Heart left ventricle (tissue), 16 donors: ENCODE measurements around the gene UBAP2. TPM values are rescaled to one million over a fixed set of nuclear protein-coding genes. Genes with fewer than 3 reads are reported as not detected.

ENCODE experiments used
- ATAC-seq, 4 donors: fragments of 200-7000 bp; cut with Tn5 transposase; one replicate each; pipeline ENCODE4 v1.9.1; 2020 to 2022; ENCODE audit warnings: moderate library complexity in 4 of 4, mild to moderate bottlenecking in 3 of 4, moderate number of reproducible peaks in 1 of 4
- DNase-seq, 5 donors: peaks; one replicate each; pipeline ENCODE4 v3.0.0-alpha.2; 2020
- H3K27ac ChIP-seq, 12 donors: fragments of 200-600 bp; sonication (generic) in 4 of 12; one replicate each; pipeline versions ENCODE4 v1.5.0 to v1.8.0; 2016 to 2022; ENCODE audit warnings: mild to moderate bottlenecking in 2 of 12
- H3K27me3 ChIP-seq, 9 donors: fragments of 200-600 bp; sonication (generic) in 2 of 9; one replicate each; pipeline versions ENCODE4 v1.5.1 to v1.8.0; 2016 to 2022; ENCODE audit warnings: mild to moderate bottlenecking in 3 of 9
- H3K36me3 ChIP-seq, 9 donors: fragments of 200-600 bp; sonication (generic) in 2 of 9; one replicate each; pipeline versions ENCODE4 v1.5.0 to v1.8.0; 2018 to 2022; ENCODE audit warnings: mild to moderate bottlenecking in 2 of 9
- H3K4me1 ChIP-seq, 12 donors: fragments of 200-600 bp; sonication (generic) in 4 of 12; one replicate each; pipeline versions ENCODE4 v1.5.0 to v1.8.0; 2016 to 2022; ENCODE audit warnings: mild to moderate bottlenecking in 3 of 12
- H3K4me3 ChIP-seq, 12 donors: fragments of 200-600 bp; sonication (generic) in 4 of 12; one replicate each; pipeline versions ENCODE4 v1.5.0 to v1.8.0; 2017 to 2022; ENCODE audit warnings: mild to moderate bottlenecking in 9 of 12, moderate library complexity in 4 of 12
- H3K9me3 ChIP-seq, 12 donors: fragments of 200-600 bp; sonication (generic) in 4 of 12; one replicate each; pipeline versions ENCODE4 v1.5.0 to v1.8.0; 2016 to 2022; ENCODE audit warnings: mild to moderate bottlenecking in 1 of 12
- POLR2A ChIP-seq, 2 donors: fragments of 450-650 bp; IDR thresholded peaks; one replicate each; pipeline ENCODE4 v1.6.1; 2017; ENCODE audit warnings: antibody characterized with exemption in 2 of 2, mild to moderate bottlenecking in 2 of 2, moderate library complexity in 2 of 2
- WGBS, 4 donors: extraction: QIAGEN DNeasy Blood & Tissue Kit in 2 of 4; methylation state at CpG; one replicate each; pipeline versions ENCODE4 v1.1.5 to v1.1.7; 2013 to 2018; 5-methylcytosine and 5-hydroxymethylcytosine counted together
- intact Hi-C, 10 donors: fragments of 100-400 bp; cut with DNase I; formaldehyde crosslinking; loops; one replicate each; pipeline versions ENCODE4 v1.11.1 to v1.14.2; 2022
- polyA plus RNA-seq, 2 donors: library from polyadenylated mRNA; stranded (reverse); fragments of 200-250 nt; gene quantifications; one replicate each; pipeline ENCODE4 v1.2.3, GENCODE V29; 2013
- total RNA-seq, 9 donors: library from RNA; depleted of rRNA in 2 of 9; stranded (reverse); fragments of >200 nt in 2 of 9; fragmentation: NEBNext Ultra II Directional in 3 of 9; extraction: Animal tissue kit (Norgen Biotek cat#: 25700) in 3 of 9; gene quantifications; one replicate each; pipeline versions ENCODE4 v1.1.0 to v1.2.4, GENCODE V29; 2016 to 2023
- TF ChIP-seq, protein P1 (sequence below), 12 donors: fragments of 200-600 bp; sonication (generic) in 4 of 12; IDR thresholded peaks; one replicate each; pipeline versions ENCODE4 v1.5.0 to v1.8.0; 2018 to 2022; ENCODE audit warnings: antibody characterized with exemption in 12 of 12, mild to moderate bottlenecking in 5 of 12
- donor health status: ischemic (EF 13 %, LVEDD 7.1; RV severe dilation, severe dysfunction).
- donor health status: healthy with polysubstance abuse.
- donor health status: DM: no; HTN: yes; CAD: no.
- donor health status: DM: no; HTN: no; CAD: no.
- donor health status: ischemic (EF 25% LVEDD 6.9; RV normal size, moderate dysfunction).
- donor health status: ischemic (EF 25% LVEDD 5.7; RV mildly dilated, moderate dysfunction).
- donor health status: healthy.
- donor health status: DM: yes; HTN: yes; CAD: no.
- donor health status: ischemic (EF 35%, LVEDD 5.7; RV mildly dilated, moderate dysfunction).
- donor health status: nonischemic (EF 11% LVEDD 7.7; RV severe dilation, severe dysfunction).
- donor health status: DM: yes; HTN: yes; CAD: no.
- donor health status: PGD.
- donor health status: ischemic (EF 29% LVEDD 5.4; RV normal size, mild dysfunction).
- donor health status: nonischemic (EF 23%, LVEDD 6.1; RV moderate dilation, normal function).

The UBAP2 gene
- total and polyA plus RNA-seq, 11 donors, result 12.9 to 36.2 (median 25.8) TPM

DNA sequence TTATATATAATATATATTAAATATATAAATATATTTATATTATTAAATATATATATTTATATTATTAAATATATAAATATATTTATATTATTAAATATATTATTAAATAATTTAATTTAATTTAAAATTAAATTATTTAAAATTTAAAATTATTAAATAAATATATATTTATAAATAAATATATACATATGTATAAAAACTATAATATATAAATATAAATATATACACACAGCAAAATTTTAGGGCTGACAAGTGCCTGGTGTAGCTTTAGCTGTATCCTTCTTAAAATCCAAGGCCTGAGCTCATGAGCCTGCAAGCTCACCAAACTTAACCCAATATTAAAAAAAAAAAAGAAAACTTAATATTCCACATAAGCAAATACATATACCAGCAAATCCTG lies 53.2 kb downstream of the UBAP2 start:
- intact Hi-C loops, result no loop called here
- Histone ChIP-seq H3K4me3 (no peak overlapping the region), H3K9me3 (no peaks in the 10 kb centered on the region), H3K27me3 (no peaks in the 10 kb centered on the region), H3K4me1 (peaks cover 0 to 5% (median 0%) of the 10 kb centered on the region in 12 donors), H3K36me3 (peaks cover 0 to 62% (median 39%) of the 10 kb centered on the region in 9 donors), H3K27ac (no peak overlapping the region)
- no peak for DNase-seq
- TF ChIP-seq, protein P1, sequence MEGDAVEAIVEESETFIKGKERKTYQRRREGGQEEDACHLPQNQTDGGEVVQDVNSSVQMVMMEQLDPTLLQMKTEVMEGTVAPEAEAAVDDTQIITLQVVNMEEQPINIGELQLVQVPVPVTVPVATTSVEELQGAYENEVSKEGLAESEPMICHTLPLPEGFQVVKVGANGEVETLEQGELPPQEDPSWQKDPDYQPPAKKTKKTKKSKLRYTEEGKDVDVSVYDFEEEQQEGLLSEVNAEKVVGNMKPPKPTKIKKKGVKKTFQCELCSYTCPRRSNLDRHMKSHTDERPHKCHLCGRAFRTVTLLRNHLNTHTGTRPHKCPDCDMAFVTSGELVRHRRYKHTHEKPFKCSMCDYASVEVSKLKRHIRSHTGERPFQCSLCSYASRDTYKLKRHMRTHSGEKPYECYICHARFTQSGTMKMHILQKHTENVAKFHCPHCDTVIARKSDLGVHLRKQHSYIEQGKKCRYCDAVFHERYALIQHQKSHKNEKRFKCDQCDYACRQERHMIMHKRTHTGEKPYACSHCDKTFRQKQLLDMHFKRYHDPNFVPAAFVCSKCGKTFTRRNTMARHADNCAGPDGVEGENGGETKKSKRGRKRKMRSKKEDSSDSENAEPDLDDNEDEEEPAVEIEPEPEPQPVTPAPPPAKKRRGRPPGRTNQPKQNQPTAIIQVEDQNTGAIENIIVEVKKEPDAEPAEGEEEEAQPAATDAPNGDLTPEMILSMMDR (IDR thresholded peaks at IDR 0.05), result no peak
- TF ChIP-seq POLR2A (IDR thresholded peaks at IDR 0.05), result no peak
- ATAC-seq, result no peak

DNA sequence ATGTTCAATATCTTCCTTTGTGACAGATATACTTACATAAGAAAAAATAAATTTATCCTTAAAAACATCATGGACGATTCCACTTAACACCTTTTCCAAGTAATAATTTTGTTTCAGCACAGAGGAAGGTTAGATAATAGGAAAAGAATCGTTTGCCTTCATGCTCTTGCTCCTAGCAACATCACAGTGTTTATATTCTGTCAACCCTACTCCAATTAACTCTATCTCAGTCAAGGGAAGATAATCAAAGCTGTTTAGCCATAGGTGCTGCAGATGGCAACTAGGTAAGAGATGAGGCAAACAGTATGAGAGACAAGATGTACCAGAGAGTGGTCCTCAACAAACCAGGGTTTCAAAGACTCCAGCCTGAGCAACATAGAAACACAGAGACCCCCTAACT lies 55.6 kb downstream of the UBAP2 start:
- Histone ChIP-seq H3K36me3 (peaks cover 0 to 73% (median 46%) of the 10 kb centered on the region in 9 donors), H3K27me3 (no peaks in the 10 kb centered on the region), H3K27ac (no peak overlapping the region), H3K4me3 (no peak overlapping the region), H3K4me1 (peaks cover 0 to 5% (median 0%) of the 10 kb centered on the region in 12 donors), H3K9me3 (no peaks in the 10 kb centered on the region)
- WGBS, 4 donors, result 40 to 41% (median 40%) methylated on average over 2 of the region's 2 CpGs
- DNase-seq (no peak), ATAC-seq (no peak)
- no peak for TF ChIP-seq POLR2A (IDR thresholded peaks at IDR 0.05)
- TF ChIP-seq, protein P1 (IDR thresholded peaks at IDR 0.05), result no peak
- intact Hi-C loops, result no loop called here

DNA sequence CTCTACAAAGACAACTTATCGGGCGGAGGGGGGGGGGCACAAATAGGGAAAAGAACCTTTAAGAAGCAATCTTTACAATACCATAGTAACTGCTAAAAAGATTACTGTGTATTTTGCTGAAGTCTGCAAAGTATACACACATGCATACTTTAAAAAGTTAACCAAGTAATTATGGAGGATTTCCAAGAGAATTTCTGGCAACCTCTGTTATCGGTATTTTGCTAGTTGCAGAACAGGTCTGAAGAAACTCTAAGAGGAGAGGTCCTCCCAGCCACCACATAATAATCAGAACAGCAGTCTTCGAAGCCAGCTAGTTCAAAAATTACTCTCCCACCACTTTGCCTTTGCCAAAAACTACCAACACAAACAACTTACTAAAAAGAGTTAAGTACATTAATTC lies 56.1 kb downstream of the UBAP2 start:
- intact Hi-C loops, result no loop called here
- DNase-seq, result no peak

DNA sequence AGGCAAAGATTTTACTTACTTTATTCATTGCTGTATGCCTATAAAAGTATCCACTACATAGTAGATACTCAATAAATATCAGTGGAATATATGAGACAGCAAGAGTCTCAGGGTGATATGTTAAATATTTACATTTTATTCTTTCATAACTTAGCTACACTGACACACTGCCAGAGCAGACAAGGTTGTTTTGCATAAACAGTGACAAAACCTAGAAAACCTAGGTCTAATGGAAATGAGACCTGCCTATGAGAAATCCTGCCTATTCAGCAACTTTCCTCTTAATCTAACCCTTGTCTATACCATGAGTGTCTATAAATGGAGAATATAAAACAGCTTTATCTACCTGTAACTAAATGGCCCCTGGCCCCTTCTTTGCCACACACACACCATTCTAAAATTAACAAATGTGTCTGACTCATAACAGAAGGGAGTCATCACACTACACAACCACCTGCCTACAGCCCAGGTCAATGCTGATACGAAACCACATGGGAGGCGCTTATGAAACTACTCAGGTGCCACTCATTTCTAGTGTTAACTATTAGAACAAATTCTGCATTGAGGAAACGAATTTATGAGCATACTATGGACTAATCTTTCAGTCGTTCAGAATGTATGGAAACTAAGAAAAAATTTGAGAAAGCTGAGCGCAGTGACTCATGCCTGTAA lies 60.3 kb downstream of the UBAP2 start:
- no peaks in the 10 kb centered on the region for H3K9me3 ChIP-seq
- intact Hi-C loops, result no loop called here
- H3K36me3 ChIP-seq, result peaks cover 0 to 84% (median 54%) of the 10 kb centered on the region in 9 donors
- WGBS, 4 donors, result 84 to 94% (median 92%) methylated on average over 5 of the region's 5 CpGs
- no peaks in the 10 kb centered on the region for H3K27me3 ChIP-seq
- ATAC-seq (no peak), DNase-seq (no peak)
- TF ChIP-seq, protein P1 (IDR thresholded peaks at IDR 0.05), result no peak
- TF ChIP-seq POLR2A (IDR thresholded peaks at IDR 0.05), result no peak
- H3K4me3 ChIP-seq, result no peak overlapping the region
- peaks cover 0 to 4% (median 0%) of the 10 kb centered on the region in 12 donors for H3K4me1 ChIP-seq
- no peak overlapping the region for H3K27ac ChIP-seq

More for the DNA sequence above, 56.1 kb downstream of the UBAP2 start:
- H3K4me1 ChIP-seq, result peaks cover 0 to 5% (median 0%) of the 10 kb centered on the region in 12 donors
- peaks cover 0 to 73% (median 46%) of the 10 kb centered on the region in 9 donors for H3K36me3 ChIP-seq
- no peak overlapping the region for H3K4me3 ChIP-seq
- no peaks in the 10 kb centered on the region for H3K27me3 ChIP-seq
- 84 to 92% (median 87%) methylated on average over 4 of the region's 4 CpGs for WGBS, 4 donors
- H3K9me3 ChIP-seq, result no peaks in the 10 kb centered on the region
- TF ChIP-seq POLR2A (IDR thresholded peaks at IDR 0.05), result no peak
- TF ChIP-seq, protein P1 (IDR thresholded peaks at IDR 0.05), result no peak
- H3K27ac ChIP-seq, result no peak overlapping the region
- ATAC-seq, result no peak
